ENCODE data around the gene KLHL12.
"Not testable (repeated sequence)": the region's sequence is repeated elsewhere in the genome, so short reads cannot be mapped to it uniquely, and the experiment has no call there.

The KLHL12 gene

GRCh38 chr1:202951437-202951836 is 24.4 kb upstream of the KLHL12 start:
- DNase-seq (ENCODE audit: low read depth): no peak

GRCh38 chr1:202945483-202945882 is 18.4 kb upstream of the KLHL12 start:
- DNase-seq (ENCODE audit: low read depth): no peak

- DNase-seq (ENCODE audit: low read depth): no peak
Observed at GRCh38 chr1:202944438-202944921, 17.4 kb upstream of the KLHL12 start.

- no peak for DNase-seq (ENCODE audit: low read depth)
Observed at GRCh38 chr1:202942426-202942825, 15.4 kb upstream of the KLHL12 start.

DNA sequence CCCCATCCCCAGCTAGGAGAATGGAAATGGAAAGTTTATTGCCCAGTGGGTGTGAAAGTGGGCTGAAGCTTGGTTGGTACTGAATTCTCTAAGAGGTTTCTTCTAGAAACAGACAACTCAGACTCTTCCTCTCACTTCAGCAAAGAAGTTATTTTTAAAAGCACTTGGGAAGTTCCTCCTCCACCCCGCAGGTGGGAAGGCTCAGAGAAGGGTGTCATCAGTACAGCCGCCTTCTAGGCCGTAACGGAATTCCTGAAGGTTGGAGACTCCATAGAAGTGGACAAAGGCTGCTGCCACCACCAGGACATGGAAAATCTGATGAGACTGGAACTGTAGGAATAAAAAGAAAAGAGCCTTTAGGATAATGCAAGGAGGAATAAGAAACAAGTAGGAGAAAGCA is 14.3 kb upstream of the KLHL12 start:
- DNase-seq (ENCODE audit: low read depth): no peak

GRCh38 chr1:202940561-202940960 is 13.5 kb upstream of the KLHL12 start:
- DNase-seq (ENCODE audit: low read depth): no peak

DNA sequence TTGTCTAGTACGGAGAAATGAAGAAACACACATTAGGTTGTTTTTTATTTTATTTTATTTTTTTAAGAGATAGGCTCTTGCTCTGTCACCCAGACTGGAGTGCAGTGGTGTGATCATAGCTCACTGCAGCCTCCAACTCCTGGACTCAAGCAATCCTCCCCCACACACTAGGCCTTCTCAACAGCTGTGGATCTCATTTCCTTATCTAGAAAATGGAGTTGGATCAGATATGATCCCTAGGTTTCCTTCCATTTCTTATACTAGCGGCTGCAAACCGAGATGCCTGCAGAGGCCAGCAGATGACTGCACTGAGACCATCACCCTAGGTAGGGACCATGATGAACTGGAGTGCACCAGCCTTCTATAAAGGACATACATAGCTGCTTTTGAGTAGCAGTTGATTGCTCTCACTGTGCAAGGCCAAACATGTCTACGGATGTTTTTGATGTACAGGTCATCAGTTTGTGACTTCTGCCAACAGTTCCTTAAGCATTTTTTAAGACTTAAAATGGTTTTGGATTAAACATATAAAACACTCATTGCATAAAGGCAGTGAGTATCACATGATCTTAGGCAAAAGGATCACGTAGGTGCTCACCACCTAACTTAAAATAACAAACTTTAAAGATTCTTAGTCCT is 11.4 kb upstream of the KLHL12 start:
- no peak for DNase-seq (ENCODE audit: low read depth)

DNA sequence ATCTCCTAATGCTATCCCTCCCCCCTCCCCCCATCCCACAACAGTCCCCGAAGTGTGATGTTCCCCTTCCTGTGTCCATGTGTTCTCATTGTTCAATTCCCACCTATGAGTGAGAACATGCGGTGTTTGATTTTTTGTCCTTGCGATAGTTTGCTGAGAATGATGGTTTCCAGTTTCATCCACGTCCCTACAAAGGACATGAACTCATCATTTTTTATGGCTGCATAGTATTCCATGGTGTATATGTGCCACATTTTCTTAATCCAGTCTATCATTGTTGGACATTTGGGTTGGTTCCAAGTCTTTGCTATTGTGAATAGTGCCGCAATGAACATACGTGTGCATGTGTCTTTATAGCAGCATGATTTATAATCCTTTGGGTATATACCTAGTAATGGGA is 9.4 kb upstream of the KLHL12 start:
- not testable (repeated sequence) for DNase-seq (ENCODE audit: low read depth)

- no peak for DNase-seq (ENCODE audit: low read depth)
Observed at GRCh38 chr1:202935844-202936243, 8.8 kb upstream of the KLHL12 start.

DNA sequence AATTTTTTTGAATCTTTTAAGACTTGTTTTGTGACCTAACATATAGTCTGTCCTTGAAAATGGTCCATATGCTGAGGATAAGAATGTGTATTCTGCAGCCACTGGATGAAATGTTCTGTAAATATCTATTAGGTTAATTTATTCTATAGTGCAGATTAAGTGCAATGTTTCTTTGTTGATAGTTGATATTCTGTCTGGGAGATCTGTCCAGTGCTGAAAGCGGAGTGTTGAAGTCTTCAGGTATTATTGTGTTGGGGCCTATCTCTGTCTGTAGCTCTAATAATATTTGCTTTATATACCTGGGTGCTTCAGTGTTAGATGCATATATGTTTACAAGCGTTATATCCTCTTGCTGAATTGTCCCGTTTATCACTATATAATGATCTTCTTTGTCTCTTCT is 7.7 kb upstream of the KLHL12 start:
- DNase-seq (ENCODE audit: low read depth): no peak

DNA sequence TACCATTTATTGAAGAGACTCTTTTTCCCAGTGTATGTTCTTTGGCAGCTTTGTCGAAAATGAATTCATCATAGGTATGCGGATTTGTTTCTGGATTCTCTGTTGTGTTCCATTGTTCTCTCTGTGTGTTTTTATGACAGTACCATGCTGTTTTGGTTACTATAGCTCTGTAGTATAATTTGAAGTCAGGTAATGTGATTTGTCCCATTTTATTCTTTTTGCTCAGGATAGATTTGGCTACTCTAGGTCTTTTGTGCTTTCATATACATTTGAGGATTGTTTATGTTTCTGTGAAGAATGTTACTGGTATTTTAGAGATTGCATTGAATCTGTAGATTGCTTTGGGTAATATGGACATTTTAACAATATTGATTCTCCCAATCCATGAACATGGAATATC is 5.4 kb upstream of the KLHL12 start:
- DNase-seq (ENCODE audit: low read depth): no peak

GRCh38 chr1:202923533-202923932 is 3.5 kb downstream of the KLHL12 start:
- DNase-seq (ENCODE audit: low read depth): no peak

DNA sequence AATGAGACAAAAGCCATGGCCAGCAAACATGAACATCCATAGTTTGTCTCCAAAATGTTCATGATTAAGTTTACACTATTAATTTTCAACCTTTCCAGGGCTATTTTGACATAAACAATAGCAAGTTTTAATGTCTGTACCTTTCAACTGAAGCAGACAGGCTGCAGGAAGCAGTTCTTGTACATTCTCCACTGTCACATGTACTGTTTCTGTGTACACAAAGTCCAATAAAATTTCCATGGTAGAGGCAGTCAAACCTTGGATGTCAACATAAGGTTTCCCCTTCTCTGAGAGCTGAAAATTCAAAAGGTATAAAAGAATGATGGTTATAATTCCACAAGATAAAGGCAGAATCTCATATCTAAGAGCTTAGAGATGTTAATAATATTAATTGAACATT is 7.4 kb downstream of the KLHL12 start:
- no peak for DNase-seq (ENCODE audit: low read depth)

DNA sequence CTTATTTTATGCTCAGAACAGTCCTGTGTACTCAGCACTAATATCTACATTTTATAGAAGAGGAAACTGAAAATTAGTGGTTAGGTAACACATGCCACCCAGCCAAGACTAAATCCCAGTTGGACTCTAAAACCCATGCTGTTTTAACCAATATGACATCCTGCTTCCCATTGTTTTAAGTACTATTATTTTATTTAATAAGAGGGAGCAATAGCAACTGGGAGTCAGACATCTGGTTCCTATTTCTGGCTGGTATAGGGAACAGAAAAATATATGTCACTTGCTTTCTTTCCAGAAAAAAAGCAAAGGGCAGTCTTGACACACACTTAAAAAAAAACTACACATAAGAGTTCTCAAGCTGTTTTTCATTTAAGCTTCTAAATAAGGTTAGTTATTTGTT is 11.9 kb downstream of the KLHL12 start:
- DNase-seq (ENCODE audit: low read depth): no peak

DNA sequence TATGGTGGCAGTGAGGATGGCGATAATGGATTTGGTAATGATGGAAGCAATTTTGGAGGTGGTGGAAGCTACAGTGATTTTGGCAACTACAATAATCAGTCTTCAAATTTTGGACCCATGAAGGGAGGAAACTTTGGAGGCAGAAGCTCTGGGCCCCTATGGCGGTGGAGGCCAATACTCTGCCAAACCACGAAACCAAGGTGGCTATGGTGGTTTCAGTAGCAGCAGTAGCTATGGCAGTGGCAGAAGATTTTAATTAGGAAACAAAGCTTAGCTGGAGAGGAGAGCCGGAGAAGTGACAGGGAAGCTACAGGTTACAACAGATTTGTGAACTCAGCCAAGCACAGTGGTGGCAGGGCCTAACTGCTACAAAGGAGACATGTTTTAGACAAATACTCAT is 14.6 kb downstream of the KLHL12 start:
- DNase-seq (ENCODE audit: low read depth): not testable (repeated sequence)

DNA sequence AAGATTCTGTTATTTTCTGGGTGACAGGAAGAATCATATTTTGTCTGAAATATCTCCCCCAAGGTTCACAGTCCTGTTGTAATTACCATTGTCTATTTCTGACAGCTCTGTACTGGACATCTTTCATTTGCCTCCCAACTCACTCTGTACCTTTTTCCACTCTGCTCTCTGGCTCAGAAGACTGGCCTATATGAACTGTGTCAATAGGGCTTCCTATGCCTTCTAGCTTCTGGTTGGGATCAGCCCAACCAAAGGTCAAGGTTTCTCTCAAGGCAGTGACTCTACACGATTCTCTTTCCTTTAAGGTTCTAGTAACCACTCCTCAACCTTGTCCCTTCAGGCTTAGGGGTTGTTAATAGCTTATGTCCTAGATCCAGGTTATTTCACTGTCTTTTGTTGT is 17.5 kb downstream of the KLHL12 start:
- no peak for DNase-seq (ENCODE audit: low read depth)

DNA sequence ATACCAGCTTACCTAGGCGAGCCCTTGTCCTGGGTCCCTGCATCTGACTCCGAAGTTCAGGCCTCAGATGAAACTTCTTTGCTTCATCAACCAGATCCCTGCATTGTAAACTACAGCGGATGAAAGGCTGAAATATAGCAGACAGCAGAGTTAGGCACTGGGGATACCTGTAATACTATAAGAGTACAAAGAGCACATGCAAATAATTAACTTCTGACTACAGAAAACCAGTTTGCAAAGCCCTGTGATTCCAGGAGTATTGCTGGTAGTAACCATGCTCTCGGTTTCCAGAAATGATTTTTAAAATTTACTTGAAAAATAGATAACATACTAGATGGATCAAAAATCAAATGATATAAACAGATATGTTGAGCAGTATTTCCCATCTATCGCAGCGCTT is 18.0 kb downstream of the KLHL12 start:
- no peak for DNase-seq (ENCODE audit: low read depth)

GRCh38 chr1:202905331-202905730 is 21.7 kb downstream of the KLHL12 start:
- DNase-seq (ENCODE audit: low read depth): no peak

DNA sequence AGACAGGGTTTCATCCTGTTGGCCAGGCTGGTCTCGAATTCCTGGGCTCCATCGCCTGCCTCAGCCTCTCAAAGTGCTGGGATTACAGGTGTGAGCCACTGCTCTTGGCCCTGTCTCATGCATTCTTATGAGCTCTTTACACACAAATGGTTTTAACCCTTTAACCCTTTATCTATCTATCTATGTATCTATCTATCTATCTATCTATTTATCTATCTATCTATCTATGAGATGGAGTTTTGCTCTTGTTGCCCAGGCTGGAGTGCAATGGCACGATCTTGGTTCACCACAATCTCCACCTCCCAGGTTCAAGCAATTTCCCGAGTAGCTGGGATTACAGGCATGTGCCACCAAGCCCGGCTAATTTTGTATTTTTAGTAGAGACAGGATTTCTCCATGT is 23.2 kb downstream of the KLHL12 start:
- not testable (repeated sequence) for DNase-seq (ENCODE audit: low read depth)

- no peak for DNase-seq (ENCODE audit: low read depth)
Observed at GRCh38 chr1:202901555-202901954, 25.5 kb downstream of the KLHL12 start.

DNA sequence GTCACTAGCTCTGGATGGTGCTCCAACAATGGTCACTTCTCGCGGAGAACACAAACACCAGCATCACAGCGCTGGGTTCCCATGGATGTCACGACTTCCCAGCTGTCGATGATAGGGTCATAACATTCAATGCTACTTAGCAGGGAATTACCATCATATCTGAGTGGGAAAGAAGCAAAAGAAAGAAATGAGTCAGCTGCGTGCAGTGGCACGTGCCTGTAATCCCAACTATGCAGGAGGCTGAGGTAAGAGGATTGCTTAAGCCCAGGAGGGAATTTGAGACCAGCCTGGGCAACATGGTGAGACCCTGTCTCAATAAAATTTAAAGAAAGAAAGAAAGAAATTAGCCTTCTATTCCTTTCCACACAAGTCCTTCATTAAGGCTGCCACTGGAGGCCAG is 34.5 kb downstream of the KLHL12 start:
- peak; percentile 3 for DNase-seq (ENCODE audit: low read depth)

DNA sequence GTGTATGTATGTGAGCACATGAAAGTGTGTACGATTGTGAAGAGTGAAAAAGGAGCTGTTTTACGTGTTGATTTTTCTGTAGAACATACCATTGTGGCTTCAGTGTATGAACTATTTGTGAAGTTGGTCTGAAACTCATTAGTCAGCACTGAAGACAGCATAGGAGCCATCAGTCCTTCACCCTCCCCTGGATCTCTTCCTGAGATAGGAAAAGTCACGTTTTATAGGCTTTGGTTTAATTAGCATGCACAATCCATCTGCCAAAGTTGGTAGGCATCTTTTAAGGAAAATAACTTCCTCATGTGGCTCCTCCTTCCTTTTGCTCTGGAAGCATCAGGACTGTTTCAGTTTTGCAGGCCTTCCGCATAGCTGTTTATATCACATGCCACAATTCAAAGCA is 36.6 kb downstream of the KLHL12 start:
- no peak for DNase-seq (ENCODE audit: low read depth)

- DNase-seq (ENCODE audit: low read depth): peak; percentile 95
Observed at GRCh38 chr1:202888531-202889360, 38.3 kb downstream of the KLHL12 start, which contains the start of gene RABIF. Gene RABIF, minus strand, starts transcription at chr1:202889149. Its CDS starts 51 bp downstream, at chr1:202889098.

GRCh38 chr1:202888221-202888530 is 38.9 kb downstream of the KLHL12 start:
- peak; percentile 64 for DNase-seq (ENCODE audit: low read depth)

All from iris pigment epithelial cell (primary cell).